Erythroblast (primary cell): Measurements from ENCODE around the gene PDGFC.

Experiments used
- DNase-seq, 2 experiments: peaks; one replicate each; lab custom pipeline; 2025; lab: John Stamatoyannopoulos, UW
- GATA1 ChIP-seq: IDR thresholded peaks from 2 replicates; pipeline ENCODE4 v1.6.1; 2011; ENCODE audit warnings: low read depth, mild to moderate bottlenecking, control low read depth, low read length, moderate library complexity
- POLR2A ChIP-seq: IDR thresholded peaks from 2 replicates; pipeline ENCODE4 v1.6.1; 2011; ENCODE audit warnings: mild to moderate bottlenecking, low read length

The PDGFC gene

GRCh38 chr4:156797206-156797605, 174.4 kb downstream of the PDGFC start:
- no peak for DNase-seq
- TF ChIP-seq POLR2A, result no peak
- no peak for TF ChIP-seq GATA1

GRCh38 chr4:156795727-156796126, 175.9 kb downstream of the PDGFC start:
- TF ChIP-seq GATA1, result no peak
- DNase-seq, result no peak

GRCh38 chr4:156794863-156795262, 176.7 kb downstream of the PDGFC start:
- no peak for DNase-seq
- TF ChIP-seq POLR2A (no peak), GATA1 (no peak)

- DNase-seq, result no peak
- no peak for TF ChIP-seq POLR2A
- TF ChIP-seq GATA1, result no peak
Observed at GRCh38 chr4:156792462-156793085, 179.0 kb downstream of the PDGFC start.

- no peak for DNase-seq
- no peak for TF ChIP-seq GATA1
- no peak for TF ChIP-seq POLR2A
Observed at GRCh38 chr4:156790866-156791265, 180.7 kb downstream of the PDGFC start.

GRCh38 chr4:156788782-156789181, 182.8 kb downstream of the PDGFC start:
- DNase-seq, result no peak
- TF ChIP-seq POLR2A (no peak), GATA1 (no peak)

- TF ChIP-seq GATA1, result no peak
- no peak for TF ChIP-seq POLR2A
- no peak for DNase-seq
Observed at GRCh38 chr4:156786713-156787112, 184.9 kb downstream of the PDGFC start.

- TF ChIP-seq POLR2A (no peak), GATA1 (no peak)
- no peak for DNase-seq
Observed at GRCh38 chr4:156784970-156785369, 186.6 kb downstream of the PDGFC start.

- TF ChIP-seq POLR2A, result no peak
- TF ChIP-seq GATA1, result no peak
Observed at GRCh38 chr4:156783966-156784365, 187.6 kb downstream of the PDGFC start.

GRCh38 chr4:156782491-156782890, 189.1 kb downstream of the PDGFC start:
- no peak for DNase-seq
- TF ChIP-seq GATA1 (no peak), POLR2A (no peak)

More at GRCh38 chr4:156783966-156784365, 187.6 kb downstream of the PDGFC start:
- no peak for DNase-seq

- no peak for DNase-seq
- no peak for TF ChIP-seq POLR2A
- no peak for TF ChIP-seq GATA1
Observed at GRCh38 chr4:156781852-156782251, 189.7 kb downstream of the PDGFC start.

GRCh38 chr4:156779774-156780173, 191.8 kb downstream of the PDGFC start:
- no peak for DNase-seq
- TF ChIP-seq GATA1 (no peak), POLR2A (no peak)

GRCh38 chr4:156779042-156779441, 192.6 kb downstream of the PDGFC start:
- no peak for DNase-seq
- TF ChIP-seq GATA1 (no peak), POLR2A (no peak)

GRCh38 chr4:156778606-156779005, 193.0 kb downstream of the PDGFC start:
- TF ChIP-seq GATA1 (no peak), POLR2A (no peak)
- DNase-seq, result no peak

GRCh38 chr4:156778093-156778492, 193.5 kb downstream of the PDGFC start:
- TF ChIP-seq GATA1 (no peak), POLR2A (no peak)
- no peak for DNase-seq
